Karpas-422 (cell line): Measurements from ENCODE around the gene TRHDE. TPM values are rescaled to one million over a fixed set of nuclear protein-coding genes. Genes with fewer than 3 reads are reported as not detected.

ENCODE experiments used
- DNase-seq: peaks from one replicate; pipeline ENCODE4 v3.0.0-alpha.2; 2015
- H2AFZ ChIP-seq: fragments of 200-600 bp; sonication (generic); 2 replicates; pipeline ENCODE4 v1.6.1; 2014; ENCODE audit warnings: antibody characterized with exemption, low read length, mixed read lengths
- H3K27ac ChIP-seq: fragments of 200-600 bp; sonication (generic); 2 replicates; pipeline ENCODE4 v1.5.1; 2014; ENCODE audit warnings: mild to moderate bottlenecking, low read length, moderate library complexity
- H3K27me3 ChIP-seq: fragments of 200-600 bp; sonication (generic); 2 replicates; pipeline ENCODE4 v1.6.1; 2014; ENCODE audit warnings: low read length, mixed read lengths
- H3K36me3 ChIP-seq: fragments of 200-600 bp; sonication (generic); 2 replicates; pipeline ENCODE4 v1.6.1; 2014; ENCODE audit warnings: low read length, mixed read lengths; ENCODE audit not compliant: insufficient read depth
- H3K4me1 ChIP-seq: fragments of 200-600 bp; sonication (generic); 2 replicates; pipeline ENCODE4 v1.6.1; 2014; ENCODE audit warnings: mild to moderate bottlenecking, low read length, mixed read lengths
- H3K4me2 ChIP-seq: fragments of 200-600 bp; sonication (generic); 2 replicates; pipeline ENCODE4 v1.6.1; 2014; ENCODE audit warnings: low read length, low read depth, mild to moderate bottlenecking; ENCODE audit not compliant: poor library complexity, severe bottlenecking
- H3K4me3 ChIP-seq: fragments of 200-600 bp; sonication (generic); 2 replicates; pipeline ENCODE4 v1.5.1; 2014; ENCODE audit warnings: mild to moderate bottlenecking, antibody characterized with exemption, low read length, mixed read lengths
- H3K79me2 ChIP-seq: fragments of 200-600 bp; sonication (generic); 2 replicates; pipeline ENCODE4 v1.6.1; 2014; ENCODE audit warnings: mild to moderate bottlenecking, low read length, mixed read lengths
- H3K9ac ChIP-seq: fragments of 200-600 bp; sonication (generic); 2 replicates; pipeline ENCODE4 v1.6.0; 2014; ENCODE audit warnings: low read length
- H3K9me2 ChIP-seq: fragments of 200-600 bp; sonication (generic), shearing (Covaris generic); replicated peaks from 2 replicates; pipeline ENCODE4 v1.6.0; 2014; ENCODE audit warnings: mild to moderate bottlenecking, low read length, moderate library complexity; ENCODE audit not compliant: insufficient read depth
- H3K9me3 ChIP-seq: fragments of 300-700, 200-600 bp; sonication (generic); 2 replicates; pipeline ENCODE4 v1.6.1; 2014; ENCODE audit warnings: low read length, mixed read lengths
- H4K20me1 ChIP-seq: fragments of 200-600 bp; sonication (generic); 2 replicates; pipeline ENCODE4 v1.6.1; 2014; ENCODE audit warnings: mild to moderate bottlenecking, antibody characterized with exemption, low read length, low read depth; ENCODE audit not compliant: insufficient read depth
- total RNA-seq: library from RNA; depleted of rRNA; stranded (reverse); fragments of >200 nt; shearing (Covaris generic); gene quantifications from 2 replicates; pipeline ENCODE4 v1.2.3, GENCODE V29; 2014; ENCODE audit warnings: low replicate concordance

TRHDE gene
- total RNA-seq, 1 experiment from 2014 or later, result not detected

DNA sequence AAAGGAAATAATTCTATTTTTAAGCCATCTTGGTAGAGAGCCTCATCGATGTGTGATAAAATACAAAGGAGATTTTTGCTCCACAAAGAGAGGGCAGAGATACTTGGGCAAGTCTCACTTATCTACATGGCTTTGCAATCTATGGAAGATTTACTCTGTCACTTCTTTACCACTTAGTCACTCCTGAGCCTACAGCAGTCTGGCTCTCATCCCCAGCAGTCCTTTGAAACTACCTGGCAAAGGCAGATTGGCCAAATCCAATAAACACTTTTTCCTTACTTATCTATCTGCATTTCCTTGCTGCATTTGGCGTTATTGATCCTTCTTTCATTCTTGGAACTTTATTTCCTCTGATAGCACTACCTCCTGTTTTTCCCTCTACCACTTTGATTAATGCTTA is 170.0 kb downstream of the TRHDE start:
- no peak overlapping the region for H3K27ac ChIP-seq
- H3K36me3 ChIP-seq, result no peaks in the 10 kb centered on the region
- H2AFZ ChIP-seq, result no peak overlapping the region
- no peaks in the 10 kb centered on the region; the same call in 1 of the 2 replicates for H3K9me3 ChIP-seq
- H3K79me2 ChIP-seq, result no peaks in the 10 kb centered on the region
- H3K9me2 ChIP-seq, result no peaks in the 10 kb centered on the region
- no peak for DNase-seq
- H3K4me1 ChIP-seq, result no peaks in the 10 kb centered on the region
- H3K4me3 ChIP-seq, result no peak overlapping the region
- H3K4me2 ChIP-seq, result no peak overlapping the region
- no peaks in the 10 kb centered on the region for H4K20me1 ChIP-seq
- no peak overlapping the region for H3K9ac ChIP-seq
- H3K27me3 ChIP-seq, result no peaks in the 10 kb centered on the region

DNA sequence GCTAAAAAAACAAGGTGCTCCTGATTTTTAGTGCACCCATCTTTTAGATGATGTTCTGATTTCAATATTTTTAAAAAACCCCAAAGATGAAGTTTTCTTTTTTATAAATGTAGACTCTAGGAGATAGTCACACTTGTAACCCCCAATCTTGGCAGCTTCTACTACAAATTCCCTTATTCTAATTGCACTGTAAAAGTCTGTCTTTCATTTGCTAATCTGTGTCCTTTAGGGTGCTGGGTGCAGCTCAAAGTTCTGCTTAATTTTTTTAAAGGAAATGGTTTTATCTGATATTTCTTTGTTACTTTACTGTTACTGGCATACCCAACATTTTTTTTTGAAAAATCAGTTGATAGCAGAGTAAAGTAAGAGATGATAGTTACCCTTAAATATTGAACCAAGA is 172.0 kb downstream of the TRHDE start:
- H2AFZ ChIP-seq, result no peak overlapping the region
- H3K79me2 ChIP-seq, result no peaks in the 10 kb centered on the region
- H3K27me3 ChIP-seq, result no peaks in the 10 kb centered on the region
- H4K20me1 ChIP-seq, result no peaks in the 10 kb centered on the region
- no peaks in the 10 kb centered on the region for H3K36me3 ChIP-seq
- no peak overlapping the region for H3K4me3 ChIP-seq
- no peaks in the 10 kb centered on the region for H3K4me1 ChIP-seq
- DNase-seq, result no peak
- H3K4me2 ChIP-seq, result no peak overlapping the region
- H3K9me3 ChIP-seq, result no peaks in the 10 kb centered on the region; the same call in 1 of the 2 replicates
- H3K27ac ChIP-seq, result no peak overlapping the region
- H3K9ac ChIP-seq, result no peak overlapping the region
- H3K9me2 ChIP-seq, result no peaks in the 10 kb centered on the region

DNA sequence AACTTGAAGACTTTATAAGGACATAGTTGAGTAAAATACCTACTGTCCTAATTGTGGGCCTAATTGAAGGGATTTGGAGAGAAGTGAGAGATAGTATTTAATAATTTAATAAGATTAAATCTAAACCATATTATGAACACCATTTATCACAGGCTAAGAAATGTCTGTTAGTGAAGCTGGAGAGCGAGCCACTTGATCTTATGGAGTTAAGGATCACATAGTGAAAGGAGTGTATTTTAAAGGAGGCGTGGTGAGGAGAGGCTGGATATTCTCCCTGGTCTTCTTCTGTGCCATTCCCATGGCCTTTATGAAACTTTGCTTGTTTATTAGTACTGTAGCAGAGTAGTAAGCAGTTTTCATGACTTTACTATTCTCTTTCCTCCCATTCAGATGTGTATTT is 172.4 kb downstream of the TRHDE start:
- DNase-seq, result no peak
- Histone ChIP-seq H3K27me3 (no peaks in the 10 kb centered on the region), H3K9ac (no peak overlapping the region), H3K79me2 (no peaks in the 10 kb centered on the region), H4K20me1 (no peaks in the 10 kb centered on the region), H3K4me2 (no peak overlapping the region), H3K4me3 (no peak overlapping the region), H3K9me3 (no peaks in the 10 kb centered on the region; the same call in 1 of the 2 replicates), H3K4me1 (no peaks in the 10 kb centered on the region), H3K9me2 (no peaks in the 10 kb centered on the region), H2AFZ (no peak overlapping the region), H3K36me3 (no peaks in the 10 kb centered on the region), H3K27ac (no peak overlapping the region)

DNA sequence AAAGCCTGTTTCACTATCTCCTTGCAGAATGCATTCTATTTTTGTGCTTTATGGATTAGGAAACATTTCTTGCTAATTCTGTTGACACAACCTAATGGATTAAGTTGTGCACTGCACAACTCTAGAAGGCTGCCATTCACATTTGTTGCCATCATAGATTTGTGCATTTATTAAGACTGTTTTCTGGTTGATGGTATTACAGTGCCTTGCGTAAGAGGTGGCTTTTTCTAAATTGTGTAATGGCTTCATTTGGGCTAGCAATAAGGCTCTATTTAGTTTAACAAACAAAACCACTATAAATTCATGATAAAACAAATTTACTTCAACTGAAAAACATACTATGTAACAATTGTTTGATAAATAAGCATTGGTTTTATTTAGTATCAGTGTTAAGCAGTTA is 175.9 kb downstream of the TRHDE start:
- DNase-seq, result no peak
- H3K36me3 ChIP-seq, result no peaks in the 10 kb centered on the region
- no peaks in the 10 kb centered on the region for H3K4me1 ChIP-seq
- no peak overlapping the region for H3K27ac ChIP-seq
- H3K79me2 ChIP-seq, result no peaks in the 10 kb centered on the region
- no peak overlapping the region for H2AFZ ChIP-seq
- no peaks in the 10 kb centered on the region for H3K27me3 ChIP-seq
- no peak overlapping the region for H3K9ac ChIP-seq
- H3K4me3 ChIP-seq, result no peak overlapping the region
- no peaks in the 10 kb centered on the region; the same call in 1 of the 2 replicates for H3K9me3 ChIP-seq
- H3K4me2 ChIP-seq, result no peak overlapping the region
- no peaks in the 10 kb centered on the region for H3K9me2 ChIP-seq
- no peaks in the 10 kb centered on the region for H4K20me1 ChIP-seq

DNA sequence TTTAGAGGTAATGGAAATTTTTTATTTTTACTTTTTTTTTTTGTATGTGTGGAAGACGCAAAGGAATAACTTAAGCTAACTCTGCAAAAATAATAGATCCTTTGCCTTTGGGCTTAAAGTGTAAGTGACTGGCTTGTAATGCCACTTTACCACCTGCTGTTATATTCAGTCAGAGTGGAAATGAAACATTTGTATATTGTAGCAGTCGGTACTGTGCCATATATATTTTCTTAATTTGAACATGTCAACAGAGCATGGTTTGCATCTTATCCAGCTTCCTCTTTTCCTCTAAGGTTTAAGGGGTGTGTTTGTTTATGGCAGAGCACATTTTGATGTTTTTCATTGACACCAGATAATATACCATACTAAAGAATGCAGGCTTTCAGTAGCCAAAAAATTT is 176.6 kb downstream of the TRHDE start:
- no peak overlapping the region for H3K9ac ChIP-seq
- no peak overlapping the region for H3K27ac ChIP-seq
- H2AFZ ChIP-seq, result no peak overlapping the region
- H4K20me1 ChIP-seq, result no peaks in the 10 kb centered on the region
- no peak overlapping the region for H3K4me2 ChIP-seq
- no peaks in the 10 kb centered on the region for H3K9me2 ChIP-seq
- no peaks in the 10 kb centered on the region for H3K27me3 ChIP-seq
- no peaks in the 10 kb centered on the region for H3K79me2 ChIP-seq
- no peaks in the 10 kb centered on the region for H3K36me3 ChIP-seq
- DNase-seq, result no peak
- no peaks in the 10 kb centered on the region; the same call in 1 of the 2 replicates for H3K9me3 ChIP-seq
- H3K4me1 ChIP-seq, result no peaks in the 10 kb centered on the region
- H3K4me3 ChIP-seq, result no peak overlapping the region

DNA sequence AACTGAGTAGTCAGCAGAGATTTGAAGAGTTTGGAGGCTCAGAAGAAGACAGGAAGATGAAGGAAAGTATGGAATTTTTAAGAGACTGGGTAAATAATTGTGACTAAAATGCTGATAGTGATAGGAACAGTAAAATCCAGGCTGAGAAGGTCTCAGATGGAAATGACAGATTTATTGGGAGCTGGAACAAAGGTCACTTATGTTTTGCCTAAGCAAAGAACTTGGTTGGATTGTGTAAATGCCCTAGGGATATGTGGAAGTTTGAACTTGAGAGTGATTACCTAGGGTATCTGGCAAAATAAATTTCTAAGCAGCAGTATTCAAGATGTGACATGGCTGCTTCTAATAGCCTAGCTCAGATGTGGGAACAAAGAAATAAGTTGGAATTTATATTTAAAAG is 180.9 kb downstream of the TRHDE start:
- Histone ChIP-seq H3K79me2 (no peaks in the 10 kb centered on the region), H3K36me3 (no peaks in the 10 kb centered on the region), H3K4me1 (no peaks in the 10 kb centered on the region), H2AFZ (no peak overlapping the region), H3K27me3 (no peaks in the 10 kb centered on the region), H3K9me3 (no peaks in the 10 kb centered on the region), H3K9me2 (no peaks in the 10 kb centered on the region), H3K9ac (no peak overlapping the region), H3K27ac (no peak overlapping the region), H4K20me1 (no peaks in the 10 kb centered on the region), H3K4me3 (no peak overlapping the region), H3K4me2 (no peak overlapping the region)
- no peak for DNase-seq

DNA sequence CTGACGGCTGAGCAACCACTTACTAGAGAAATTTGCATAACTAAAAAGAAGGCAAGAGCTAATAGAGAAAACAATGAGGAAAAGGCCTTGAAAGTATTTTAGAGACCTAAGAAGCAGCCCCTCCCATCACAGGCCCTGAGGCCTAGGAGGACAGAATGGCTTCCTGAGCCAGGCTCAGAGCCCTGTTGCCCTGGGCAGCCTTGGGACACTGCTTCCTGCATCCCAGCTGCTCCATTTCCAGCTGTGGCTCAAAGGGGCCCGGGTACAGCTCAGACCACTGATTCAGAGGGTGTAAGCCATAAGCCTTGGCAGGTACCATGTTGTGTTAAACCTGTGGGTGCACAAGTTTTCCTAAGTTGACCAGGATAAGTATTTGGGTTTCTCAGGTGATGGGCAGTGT is 181.4 kb downstream of the TRHDE start:
- H3K79me2 ChIP-seq, result no peaks in the 10 kb centered on the region
- no peaks in the 10 kb centered on the region for H3K9me2 ChIP-seq
- H3K27me3 ChIP-seq, result no peaks in the 10 kb centered on the region
- no peak overlapping the region for H3K9ac ChIP-seq
- H3K36me3 ChIP-seq, result no peaks in the 10 kb centered on the region
- H3K4me1 ChIP-seq, result no peaks in the 10 kb centered on the region
- H3K4me3 ChIP-seq, result no peak overlapping the region
- no peak overlapping the region for H3K4me2 ChIP-seq
- H4K20me1 ChIP-seq, result no peaks in the 10 kb centered on the region
- no peak overlapping the region for H3K27ac ChIP-seq
- H3K9me3 ChIP-seq, result no peaks in the 10 kb centered on the region
- DNase-seq, result no peak
- H2AFZ ChIP-seq, result no peak overlapping the region

DNA sequence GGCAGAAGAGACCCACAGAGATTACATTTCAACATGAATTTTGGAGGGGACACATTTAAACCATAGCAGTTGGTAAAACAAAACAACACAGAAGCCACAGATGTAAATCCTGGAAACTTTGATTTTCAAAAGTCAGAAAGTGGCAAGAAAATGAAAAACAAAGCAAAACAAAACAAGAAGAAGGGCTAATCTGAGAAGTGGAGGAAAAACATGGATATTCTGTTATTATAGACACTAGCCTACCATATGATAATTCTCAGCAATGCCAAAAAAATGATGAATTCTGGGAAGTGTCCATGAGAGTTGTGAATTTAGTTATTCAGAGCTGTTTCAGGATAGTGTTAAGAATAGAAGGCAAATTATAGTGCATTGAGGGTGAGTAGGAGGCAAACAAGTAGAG is 192.3 kb downstream of the TRHDE start:
- no peaks in the 10 kb centered on the region for H3K9me3 ChIP-seq
- no peaks in the 10 kb centered on the region for H3K36me3 ChIP-seq
- no peaks in the 10 kb centered on the region for H4K20me1 ChIP-seq
- H3K27ac ChIP-seq, result no peak overlapping the region
- H3K9ac ChIP-seq, result no peak overlapping the region
- DNase-seq, result no peak
- no peaks in the 10 kb centered on the region for H3K9me2 ChIP-seq
- H2AFZ ChIP-seq, result no peak overlapping the region
- no peaks in the 10 kb centered on the region for H3K79me2 ChIP-seq
- H3K4me1 ChIP-seq, result no peaks in the 10 kb centered on the region
- no peaks in the 10 kb centered on the region for H3K27me3 ChIP-seq
- H3K4me3 ChIP-seq, result no peak overlapping the region
- H3K4me2 ChIP-seq, result no peak overlapping the region

DNA sequence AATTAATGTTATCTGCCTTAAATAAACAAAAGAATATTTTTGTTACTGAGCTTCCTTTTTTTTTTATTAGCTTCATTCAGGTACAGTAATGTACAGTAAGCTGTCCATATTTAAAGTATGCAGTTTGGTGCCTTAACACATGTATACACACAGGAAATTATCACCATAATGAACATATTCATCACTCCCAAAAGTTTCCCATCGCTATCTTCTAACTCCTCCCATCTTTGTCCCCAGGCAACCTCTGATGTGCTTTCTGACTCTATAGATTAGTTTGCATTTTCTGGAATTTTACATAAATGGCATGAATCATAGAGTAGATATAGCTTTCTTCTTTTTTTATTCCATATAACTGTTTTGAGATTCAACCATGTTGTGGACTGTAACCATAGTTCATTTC is 193.0 kb downstream of the TRHDE start:
- no peak overlapping the region for H2AFZ ChIP-seq
- no peaks in the 10 kb centered on the region for H3K36me3 ChIP-seq
- H3K9me3 ChIP-seq, result no peaks in the 10 kb centered on the region
- H3K27ac ChIP-seq, result no peak overlapping the region
- no peaks in the 10 kb centered on the region for H3K79me2 ChIP-seq
- no peak for DNase-seq
- H3K4me2 ChIP-seq, result no peak overlapping the region
- no peaks in the 10 kb centered on the region for H3K27me3 ChIP-seq
- H4K20me1 ChIP-seq, result no peaks in the 10 kb centered on the region
- H3K4me3 ChIP-seq, result no peak overlapping the region
- H3K9ac ChIP-seq, result no peak overlapping the region
- H3K9me2 ChIP-seq, result no peaks in the 10 kb centered on the region
- no peaks in the 10 kb centered on the region for H3K4me1 ChIP-seq
